HepG2 (cell line): ENCODE results near the gene SLC66A3. TPM values are rescaled to one million over a fixed set of nuclear protein-coding genes. Genes with fewer than 3 reads are reported as not detected.

Source experiments
- ATAC-seq: fragments of 200-7000 bp; cut with Tn5 transposase; 3 replicates; pipeline ENCODE4 v1.9.1; 2020; ENCODE audit warnings: mild to moderate bottlenecking, moderate library complexity
- BruUV-seq: library from RNA; stranded (reverse); fragments of 400-500 nt; replicated peaks from 2 replicates; lab custom pipeline; 2021; lab: Mats Ljungman, UMichigan
- CTCF ChIA-PET: fragments of 300-600 bp; formaldehyde crosslinking; extraction: SDS; loops from one replicate; lab custom pipeline; 2021; ENCODE audit warnings: low total read pairs, inconsistent platforms, low intra/inter-chr PET ratio; lab: Yijun Ruan, JAX
- POLR2A ChIA-PET: fragments of 350-600 bp; sonication (Branson Sonifier 250); formaldehyde crosslinking; loops from one replicate; lab custom pipeline; 2020; ENCODE audit warnings: antibody characterized with exemption, inconsistent platforms; lab: Yijun Ruan, JAX
- DNase-seq: peaks from one replicate; pipeline ENCODE4 v3.0.0-alpha.2; 2015; ENCODE audit warnings: low spot score
- FAIRE-seq: peaks from 3 replicates; lab custom pipeline; 2011; peaks lifted over from hg19 to GRCh38; lab: Jason Lieb, UNC
- H2AFZ ChIP-seq: one replicate; pipeline ENCODE4 v1.6.1; 2011; ENCODE audit warnings: low read length, inconsistent platforms
- H3K27ac ChIP-seq: fragments of 300-600 bp; 3 replicates; pipeline ENCODE4 v1.8.0; 2011; ENCODE audit warnings: mixed run types, mild to moderate bottlenecking, mixed read lengths, low read length, inconsistent platforms; ENCODE audit not compliant: insufficient read depth; ENCODE audit errors: extremely low read length
- H3K27me3 ChIP-seq, 2 experiments: fragments of 200-600 bp in 1 of 2; 2 replicates in 1 of 2; 3 replicates in 1 of 2; pipeline versions ENCODE4 v1.6.0 to v1.8.0; 2011; ENCODE audit warnings: low read length in 2 of 2, mild to moderate bottlenecking in 2 of 2, moderate library complexity in 2 of 2, inconsistent platforms in 1 of 2; ENCODE audit not compliant: insufficient read depth in 2 of 2, control insufficient read depth in 1 of 2
- H3K36me3 ChIP-seq, 2 experiments: fragments of 200-600 bp in 1 of 2; replicated peaks in 1 of 2; 2 replicates in 1 of 2; 3 replicates in 1 of 2; pipeline versions ENCODE4 v1.5.1 to v1.8.0; 2011; ENCODE audit warnings: low read length in 2 of 2, inconsistent platforms in 1 of 2; ENCODE audit not compliant: insufficient read depth in 2 of 2, control insufficient read depth in 1 of 2
- H3K4me1 ChIP-seq: 2 replicates; pipeline ENCODE4 v1.5.1; 2012; ENCODE audit warnings: low read length, inconsistent platforms; ENCODE audit not compliant: insufficient read depth
- H3K4me2 ChIP-seq: 2 replicates; pipeline ENCODE4 v1.6.0; 2011; ENCODE audit warnings: low read depth, low read length, inconsistent platforms
- H3K4me3 ChIP-seq, 3 experiments: fragments of 200-600 bp in 1 of 3; sonication (generic), shearing (Covaris generic) in 1 of 3; replicated peaks in 1 of 3; 2 replicates each; pipeline ENCODE4 v1.5.1; 2011 to 2016; ENCODE audit warnings: low read length in 3 of 3, inconsistent platforms in 2 of 3, low read depth in 2 of 3, mild to moderate bottlenecking in 2 of 3, control low read depth in 1 of 3, mixed read lengths in 1 of 3; ENCODE audit not compliant: insufficient read depth in 1 of 3
- H3K79me2 ChIP-seq: one replicate; pipeline ENCODE4 v1.6.1; 2011; ENCODE audit warnings: low read length, inconsistent platforms; ENCODE audit not compliant: insufficient read depth
- H3K9ac ChIP-seq: 2 replicates; pipeline ENCODE4 v1.6.0; 2011; ENCODE audit warnings: mild to moderate bottlenecking, low read depth, low read length, inconsistent platforms; ENCODE audit not compliant: insufficient read depth
- H3K9me3 ChIP-seq: 2 replicates; pipeline ENCODE4 v1.5.1; 2012; ENCODE audit warnings: mild to moderate bottlenecking, low read length
- H4K20me1 ChIP-seq: 2 replicates; pipeline ENCODE4 v1.6.0; 2011; ENCODE audit warnings: inconsistent platforms, mild to moderate bottlenecking, low read length, moderate library complexity; ENCODE audit not compliant: insufficient read depth
- CCAR2 ChIP-seq: fragments of 200-400 bp; formaldehyde crosslinking; optimal IDR thresholded peaks from 2 replicates; pipeline ENCODE3; 2018; ENCODE audit warnings: low read depth, mild to moderate bottlenecking, low read length, moderate library complexity
- CREB1 ChIP-seq, 2 experiments: fragments of 450-650 bp in 1 of 2; IDR thresholded peaks; 2 replicates each; pipeline ENCODE4 v1.6.1; 2016 to 2017; ENCODE audit warnings: control low read depth in 1 of 2, mild to moderate bottlenecking in 1 of 2, missing compliant biosample characterization in 1 of 2, missing genetic modification characterization in 1 of 2
- NR2F2 ChIP-seq: IDR thresholded peaks from 2 replicates; pipeline ENCODE4 v1.6.1; 2012; ENCODE audit warnings: low read depth, inconsistent platforms, borderline replicate concordance
- PAF1 ChIP-seq: IDR thresholded peaks from 2 replicates; pipeline ENCODE4 v1.6.1; 2016; ENCODE audit warnings: missing genetic modification reagents, missing compliant biosample characterization
- POLR2G ChIP-seq: fragments of 200-400 bp; formaldehyde crosslinking; IDR thresholded peaks from 2 replicates; pipeline ENCODE4 v1.6.1; 2018; ENCODE audit warnings: mild to moderate bottlenecking, low read depth, low read length, moderate library complexity
- RBM22 ChIP-seq: fragments of 200-400 bp; formaldehyde crosslinking; optimal IDR thresholded peaks from 2 replicates; pipeline ENCODE3; 2017; ENCODE audit warnings: mild to moderate bottlenecking, low read length, moderate library complexity
- ZC3H4 ChIP-seq: sonication (generic); formaldehyde crosslinking; IDR thresholded peaks from 2 replicates; pipeline ENCODE4 v1.4.0; 2020; ENCODE audit warnings: missing genetic modification reagents, borderline replicate concordance
- ZFY ChIP-seq: sonication (generic); formaldehyde crosslinking; IDR thresholded peaks from 2 replicates; pipeline ENCODE4 v1.4.0; 2020; ENCODE audit warnings: missing genetic modification reagents
- ZNF362 ChIP-seq: sonication (generic); formaldehyde crosslinking; IDR thresholded peaks from 2 replicates; pipeline ENCODE4 v1.4.0; 2020; ENCODE audit warnings: missing genetic modification reagents, mild to moderate bottlenecking, borderline replicate concordance
- WGBS: methylation state at CpG from one replicate; pipeline ENCODE4 v1.1.6; 2017; ENCODE audit warnings: low lambda C conversion rate; 5-methylcytosine and 5-hydroxymethylcytosine counted together
- in situ Hi-C: cut with HindIII; loops from 2 replicates; pipeline ENCODE4 v1.10.0; 2017; ENCODE audit warnings: low pct_unique_long_range_greater_than_20kb; ENCODE audit not compliant: extremely low pct_ligation_motif_present
- intact Hi-C: fragments of 100-400 bp; cut with micrococcal nuclease; formaldehyde crosslinking; loops from one replicate; pipeline ENCODE4 v1.10.0; 2022; ENCODE audit not compliant: unreplicated experiment
- polyA plus RNA-seq, 8 experiments: library from polyadenylated mRNA; depleted of rRNA in 3 of 8; stranded (reverse) in 7 of 8; unstranded in 1 of 8; fragments of >200 nt; fragmentation: Illumina TruSeq in 4 of 8; extraction: Trizol in 4 of 8; gene quantifications; 2 replicates each; pipeline versions ENCODE4 v1.2.1 to v1.2.3, GENCODE V29; 2011 to 2016; ENCODE audit warnings: low read depth in 4 of 8, missing spikeins in 1 of 8, mixed read lengths in 1 of 8; ENCODE audit not compliant: insufficient read depth in 1 of 8
- total RNA-seq, 5 experiments: library from RNA; depleted of rRNA; stranded (reverse); fragments of >200 nt; fragmentation: Illumina TruSeq; extraction: Trizol; gene quantifications; 2 replicates each; pipeline ENCODE4 v1.2.3, GENCODE V29; 2016; ENCODE audit warnings: low read depth in 1 of 5

Gene SLC66A3
- total and polyA plus RNA-seq, 2 of the 13 experiments (the other 11 are each of a cell fraction or from before 2014, with no cell fraction given) = 2.2 to 3.7 TPM

- no peak overlapping the region for H3K4me2 ChIP-seq
- no TSS peak for BruUV-seq
- no peak for ATAC-seq
- intact Hi-C loops (no loop called here), in situ Hi-C loops (no loop called here)
- H4K20me1 ChIP-seq = no peaks in the 10 kb centered on the region
- no peak for DNase-seq
- H3K9ac ChIP-seq = no peak overlapping the region
- H2AFZ ChIP-seq = no peak overlapping the region
- H3K36me3 ChIP-seq = no peaks in the 10 kb centered on the region
- ChIA-PET POLR2A (no interaction called here), CTCF (no interaction called here)
- WGBS = 84% methylated on average over 9 of the region's 9 CpGs
- H3K4me3 ChIP-seq = no peak overlapping the region
- no peak for TF ChIP-seq NR2F2
- TF ChIP-seq CREB1 (IDR thresholded peaks at IDR 0.05) = no peak
- peak; percentile 22; the same call in 1 of the 2 replicates for TF ChIP-seq CREB1 (CRISPR knock-in tag; IDR thresholded peaks at IDR 0.05)
- peak; percentile 71 for TF ChIP-seq POLR2G
- 0 out of 2 replicates have a peak, but pooled peaks have one; percentile 30 for TF ChIP-seq ZC3H4 (CRISPR knock-in tag)
- TF ChIP-seq ZFY (CRISPR knock-in tag) = no peak
- TF ChIP-seq RBM22 = peak; percentile 52
- TF ChIP-seq CCAR2 = peak; percentile 21
- TF ChIP-seq ZNF362 = no peak
- peak; percentile 82; the same call in 1 of the 2 replicates for TF ChIP-seq PAF1
- no peaks in the 10 kb centered on the region for H3K9me3 ChIP-seq
- no peak overlapping the region for H3K27ac ChIP-seq
- no peak for FAIRE-seq
- no peaks in the 10 kb centered on the region for H3K27me3 ChIP-seq
- no peaks in the 10 kb centered on the region for H3K79me2 ChIP-seq
- peaks cover 21% of the 10 kb centered on the region for H3K4me1 ChIP-seq
Observed at GRCh38 chr2:11174222-11174621, 19.0 kb downstream of the SLC66A3 start.
